Body of pancreas (tissue), 4 donors: ENCODE data around the gene EFNB1.

Source experiments
- POLR2A ChIP-seq, 3 donors: fragments of 450-650 bp; IDR thresholded peaks; one replicate each; pipeline ENCODE4 v1.6.1; 2016; ENCODE audit warnings: antibody characterized with exemption in 3 of 3, mild to moderate bottlenecking in 2 of 3
- TF ChIP-seq, protein P1 (sequence below), 7 experiments: fragments of 450-650 bp in 4 of 7; fragments of 200-600 bp in 3 of 7; sonication (generic) in 3 of 7; IDR thresholded peaks; one replicate each; pipeline ENCODE4 v1.5.1; 2016 to 2019; ENCODE audit warnings: antibody characterized with exemption in 7 of 7

DNA sequence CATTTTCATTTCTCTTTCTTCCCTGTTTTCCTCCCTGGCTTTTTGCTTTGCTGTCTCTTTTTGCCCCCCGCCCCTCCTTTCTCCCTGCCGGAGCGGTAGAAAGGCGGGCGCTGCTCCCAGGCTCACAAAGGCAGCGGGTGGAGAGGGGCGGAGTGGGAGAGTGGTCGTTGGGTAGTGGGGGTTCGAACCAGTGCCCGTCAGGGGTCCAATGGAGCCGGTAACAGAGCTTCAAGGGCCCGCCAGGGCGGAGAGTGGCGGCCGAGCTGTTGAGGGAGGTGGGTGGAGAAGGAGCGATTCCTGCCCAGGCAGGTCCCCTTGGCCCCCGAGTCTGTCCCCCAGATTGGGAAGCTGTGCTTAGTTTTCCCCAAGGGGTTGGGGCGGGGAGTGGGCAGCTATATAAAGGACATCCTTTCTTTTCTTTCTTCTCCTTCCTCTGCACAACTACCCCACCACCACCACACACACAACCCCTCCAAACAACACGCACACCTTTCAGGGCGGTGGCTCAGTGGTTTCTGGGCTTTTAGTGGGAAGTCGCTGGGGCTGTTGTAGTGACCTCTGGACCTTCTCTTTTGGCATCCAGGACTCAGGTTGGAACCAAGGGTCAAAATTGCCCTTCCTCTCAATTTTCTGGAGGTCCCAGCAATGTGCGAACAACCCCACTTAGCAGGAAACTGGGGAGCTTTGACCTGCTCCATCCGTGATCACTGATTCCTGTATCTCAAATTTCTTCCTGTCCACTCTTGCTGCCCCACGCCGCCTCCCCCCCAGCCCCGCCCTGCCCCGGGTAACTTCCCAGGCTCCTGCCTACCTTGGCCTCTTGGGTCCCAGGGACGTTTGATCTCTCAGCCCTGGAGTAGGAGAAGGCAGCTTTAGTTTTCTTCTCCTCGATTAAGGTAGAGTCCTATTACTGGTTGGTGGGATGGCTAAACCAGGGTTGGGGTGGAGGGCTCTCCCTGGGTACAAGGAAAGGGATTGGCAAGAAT is 1.9 kb downstream of the EFNB1 start:
- TF ChIP-seq, protein P1, sequence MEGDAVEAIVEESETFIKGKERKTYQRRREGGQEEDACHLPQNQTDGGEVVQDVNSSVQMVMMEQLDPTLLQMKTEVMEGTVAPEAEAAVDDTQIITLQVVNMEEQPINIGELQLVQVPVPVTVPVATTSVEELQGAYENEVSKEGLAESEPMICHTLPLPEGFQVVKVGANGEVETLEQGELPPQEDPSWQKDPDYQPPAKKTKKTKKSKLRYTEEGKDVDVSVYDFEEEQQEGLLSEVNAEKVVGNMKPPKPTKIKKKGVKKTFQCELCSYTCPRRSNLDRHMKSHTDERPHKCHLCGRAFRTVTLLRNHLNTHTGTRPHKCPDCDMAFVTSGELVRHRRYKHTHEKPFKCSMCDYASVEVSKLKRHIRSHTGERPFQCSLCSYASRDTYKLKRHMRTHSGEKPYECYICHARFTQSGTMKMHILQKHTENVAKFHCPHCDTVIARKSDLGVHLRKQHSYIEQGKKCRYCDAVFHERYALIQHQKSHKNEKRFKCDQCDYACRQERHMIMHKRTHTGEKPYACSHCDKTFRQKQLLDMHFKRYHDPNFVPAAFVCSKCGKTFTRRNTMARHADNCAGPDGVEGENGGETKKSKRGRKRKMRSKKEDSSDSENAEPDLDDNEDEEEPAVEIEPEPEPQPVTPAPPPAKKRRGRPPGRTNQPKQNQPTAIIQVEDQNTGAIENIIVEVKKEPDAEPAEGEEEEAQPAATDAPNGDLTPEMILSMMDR (IDR thresholded peaks at IDR 0.05) = no peak
- TF ChIP-seq POLR2A (IDR thresholded peaks at IDR 0.05) = no peak
